CD1c-positive myeloid dendritic cell (primary cell): ENCODE results near the gene TSPY9.
"Not testable (repeated sequence)": the region's sequence is repeated elsewhere in the genome, so short reads cannot be mapped to it uniquely, and the experiment has no call there.

Experiments
- DNase-seq: peaks from one replicate; pipeline ENCODE4 v3.0.0-alpha.2; 2016; ENCODE audit errors: extremely low spot score

Gene TSPY9, protein sequence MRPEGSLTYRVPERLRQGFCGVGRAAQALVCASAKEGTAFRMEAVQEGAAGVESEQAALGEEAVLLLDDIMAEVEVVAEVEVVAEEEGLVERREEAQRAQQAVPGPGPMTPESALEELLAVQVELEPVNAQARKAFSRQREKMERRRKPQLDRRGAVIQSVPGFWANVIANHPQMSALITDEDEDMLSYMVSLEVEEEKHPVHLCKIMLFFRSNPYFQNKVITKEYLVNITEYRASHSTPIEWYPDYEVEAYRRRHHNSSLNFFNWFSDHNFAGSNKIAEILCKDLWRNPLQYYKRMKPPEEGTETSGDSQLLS

DNA sequence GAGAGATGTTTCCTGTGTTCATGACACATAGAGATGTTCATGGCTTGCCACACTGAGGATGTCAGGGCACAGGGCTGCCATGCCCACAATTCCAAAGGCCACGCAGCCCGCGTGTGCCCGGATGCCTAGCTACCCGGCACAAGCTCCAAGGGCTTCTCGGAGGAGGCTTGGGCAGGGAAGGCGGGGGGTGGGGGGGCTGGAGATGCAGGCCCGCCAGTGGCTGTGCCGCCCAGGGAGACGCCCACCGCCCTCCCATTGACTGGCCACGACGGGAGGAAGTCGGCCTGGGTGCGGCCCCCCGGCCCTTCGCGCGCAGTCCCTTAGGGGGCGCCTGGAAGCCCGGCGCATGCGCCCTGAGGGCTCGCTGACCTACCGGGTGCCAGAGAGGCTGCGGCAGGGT lies at the start of gene TSPY9:
TSPY9 (plus strand) TSS at position 301 of the 400 bp plus-strand sequence; CDS start at position 347, 46 bp downstream.
- DNase-seq = not testable (repeated sequence)

DNA sequence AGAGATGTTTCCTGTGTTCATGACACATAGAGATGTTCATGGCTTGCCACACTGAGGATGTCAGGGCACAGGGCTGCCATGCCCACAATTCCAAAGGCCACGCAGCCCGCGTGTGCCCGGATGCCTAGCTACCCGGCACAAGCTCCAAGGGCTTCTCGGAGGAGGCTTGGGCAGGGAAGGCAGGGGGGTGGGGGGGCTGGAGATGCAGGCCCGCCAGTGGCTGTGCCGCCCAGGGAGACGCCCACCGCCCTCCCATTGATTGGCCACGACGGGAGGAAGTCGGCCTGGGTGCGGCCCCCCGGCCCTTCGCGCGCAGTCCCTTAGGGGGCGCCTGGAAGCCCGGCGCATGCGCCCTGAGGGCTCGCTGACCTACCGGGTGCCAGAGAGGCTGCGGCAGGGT lies 20.4 kb upstream of the TSPY9 start, which contains the start of gene TSPY1:
TSPY1 (plus strand) TSS at position 301 of the 400 bp plus-strand sequence; CDS start at position 347, 46 bp downstream.
- DNase-seq = not testable (repeated sequence)

GRCh38 chrY:9504396-9504795 lies 17.3 kb downstream of the TSPY9 start:
- not testable (repeated sequence) for DNase-seq

DNA sequence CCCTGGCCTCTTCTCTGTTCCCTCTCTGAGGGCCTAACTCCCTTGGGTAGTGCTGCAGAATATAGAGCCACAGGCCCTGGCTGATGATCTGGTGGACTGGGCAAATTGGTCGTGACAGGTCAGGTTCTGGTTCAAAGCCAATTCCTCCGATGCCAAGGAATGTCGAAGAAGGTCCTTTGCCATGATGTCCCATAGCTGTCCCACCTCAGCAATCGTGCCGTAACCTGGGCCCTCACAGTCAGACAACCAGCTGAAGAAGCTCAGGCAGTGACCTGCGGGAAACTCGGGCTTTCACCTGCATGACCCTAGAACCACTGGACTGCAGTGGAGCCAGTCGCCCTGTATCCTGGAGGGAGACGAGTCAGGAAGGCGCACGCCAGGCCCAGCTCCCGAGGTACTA lies 29.2 kb downstream of the TSPY9 start:
- DNase-seq = not testable (repeated sequence)

DNA sequence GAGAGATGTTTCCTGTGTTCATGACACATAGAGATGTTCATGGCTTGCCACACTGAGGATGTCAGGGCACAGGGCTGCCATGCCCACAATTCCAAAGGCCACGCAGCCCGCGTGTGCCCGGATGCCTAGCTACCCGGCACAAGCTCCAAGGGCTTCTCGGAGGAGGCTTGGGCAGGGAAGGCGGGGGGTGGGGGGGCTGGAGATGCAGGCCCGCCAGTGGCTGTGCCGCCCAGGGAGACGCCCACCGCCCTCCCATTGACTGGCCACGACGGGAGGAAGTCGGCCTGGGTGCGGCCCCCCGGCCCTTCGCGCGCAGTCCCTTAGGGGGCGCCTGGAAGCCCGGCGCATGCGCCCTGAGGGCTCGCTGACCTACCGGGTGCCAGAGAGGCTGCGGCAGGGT lies 40.5 kb downstream of the TSPY9 start, which contains the start of gene TSPY10:
TSPY10 (plus strand) TSS at position 301 of the 400 bp plus-strand sequence; CDS start at position 347, 46 bp downstream.
- DNase-seq = not testable (repeated sequence)
